ENCODE results near the gene THRSP. TPM values are rescaled to one million over a fixed set of nuclear protein-coding genes. Genes with fewer than 3 reads are reported as not detected.

THRSP gene
- total RNA-seq, 1 experiment from 2014 or later, result not detected

DNA sequence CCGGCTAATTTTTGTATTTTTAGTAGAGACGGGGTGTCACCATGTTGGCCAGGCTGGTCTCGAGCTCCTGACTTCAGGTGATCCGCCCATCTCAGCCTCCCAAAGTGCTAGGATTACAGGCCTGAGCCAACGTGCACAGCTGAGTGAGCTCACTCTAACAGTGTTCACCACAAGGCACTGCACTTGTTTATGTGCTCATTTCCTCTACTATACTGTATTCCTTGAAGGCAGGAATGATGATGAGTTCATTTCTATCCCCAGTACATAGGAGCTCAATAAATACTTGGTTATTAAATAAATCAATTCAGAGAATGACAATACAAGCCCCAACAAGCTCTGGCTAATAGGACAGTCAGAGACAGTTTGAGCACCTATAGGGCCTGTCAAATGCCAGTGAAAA lies 46.7 kb downstream of the THRSP start:
- no peak overlapping the region for H4K5ac ChIP-seq (ENCODE audit: insufficient read length, low read depth, low read length)
- H3K9ac ChIP-seq (ENCODE audit: extremely low read depth, insufficient read length, low read length), result no peak overlapping the region
- H2AFZ ChIP-seq (ENCODE audit: low read length), result no peak overlapping the region
- H3T11ph ChIP-seq (ENCODE audit: low read length), result no peak overlapping the region
- no peak overlapping the region for H2BK15ac ChIP-seq (ENCODE audit: low read depth, low read length)
- H2BK20ac ChIP-seq (ENCODE audit: low read depth, low read length, poor library complexity, severe bottlenecking), result no peak overlapping the region
- Mint-ChIP-seq H3K27me3 (ENCODE audit: low read depth) (no peaks in the 10 kb centered on the region), H3K4me1 (no peaks in the 10 kb centered on the region), H3K4me3 (no peak overlapping the region), H3K27ac (no peak overlapping the region), H3K9me3 (no peaks in the 10 kb centered on the region), H3K36me3 (ENCODE audit: insufficient read depth in 1 of 3, low read depth in 3 of 3) (peaks cover 12 to 60% (median 45%) of the 10 kb centered on the region in 3 experiments; a peak in 5 of 7 replicates)
- H3K79me1 ChIP-seq (ENCODE audit: insufficient read depth, low read depth, low read length, poor library complexity, severe bottlenecking), result no peaks in the 10 kb centered on the region
- H2BK12ac ChIP-seq (ENCODE audit: insufficient read length, low read depth, low read length), result no peak overlapping the region
- H3K9me3 ChIP-seq (ENCODE audit: control insufficient read depth, low read depth, low read length), result no peaks in the 10 kb centered on the region
- H3K4ac ChIP-seq (ENCODE audit: low read depth, low read length), result no peak overlapping the region
- H3K4me1 ChIP-seq (ENCODE audit: insufficient read depth, low read length), result no peaks in the 10 kb centered on the region
- no peak overlapping the region for H2AK5ac ChIP-seq (ENCODE audit: insufficient read length, low read length)
- no peaks in the 10 kb centered on the region for H3K27me3 ChIP-seq (ENCODE audit: insufficient read depth, low read length)
- no peak overlapping the region for H3K56ac ChIP-seq (ENCODE audit: insufficient read length, low read depth, low read length)
- H2BK5ac ChIP-seq (ENCODE audit: insufficient read length, low read length), result no peak overlapping the region
- H4K20me1 ChIP-seq (ENCODE audit: control insufficient read depth, insufficient read depth, insufficient read length), result no peaks in the 10 kb centered on the region
- no peak overlapping the region for H3K18ac ChIP-seq (ENCODE audit: insufficient read length, low read depth, low read length)
- WGBS (ENCODE audit: extremely low coverage, insufficient read length, low lambda C conversion rate), result no CpG with 5 or more reads among the region's 5 CpGs
- no peaks in the 10 kb centered on the region for H3K79me2 ChIP-seq (ENCODE audit: insufficient read depth, low read length)
- no peak overlapping the region for H3K14ac ChIP-seq (ENCODE audit: insufficient read depth, low read length)
- no peak overlapping the region for H4K8ac ChIP-seq (replicated peaks; ENCODE audit: insufficient read length, low read depth, low read length)
- no peaks in the 10 kb centered on the region for H3K23me2 ChIP-seq (ENCODE audit: insufficient read length, low read depth, low read length, poor library complexity, severe bottlenecking)
- TF ChIP-seq, protein P1, sequence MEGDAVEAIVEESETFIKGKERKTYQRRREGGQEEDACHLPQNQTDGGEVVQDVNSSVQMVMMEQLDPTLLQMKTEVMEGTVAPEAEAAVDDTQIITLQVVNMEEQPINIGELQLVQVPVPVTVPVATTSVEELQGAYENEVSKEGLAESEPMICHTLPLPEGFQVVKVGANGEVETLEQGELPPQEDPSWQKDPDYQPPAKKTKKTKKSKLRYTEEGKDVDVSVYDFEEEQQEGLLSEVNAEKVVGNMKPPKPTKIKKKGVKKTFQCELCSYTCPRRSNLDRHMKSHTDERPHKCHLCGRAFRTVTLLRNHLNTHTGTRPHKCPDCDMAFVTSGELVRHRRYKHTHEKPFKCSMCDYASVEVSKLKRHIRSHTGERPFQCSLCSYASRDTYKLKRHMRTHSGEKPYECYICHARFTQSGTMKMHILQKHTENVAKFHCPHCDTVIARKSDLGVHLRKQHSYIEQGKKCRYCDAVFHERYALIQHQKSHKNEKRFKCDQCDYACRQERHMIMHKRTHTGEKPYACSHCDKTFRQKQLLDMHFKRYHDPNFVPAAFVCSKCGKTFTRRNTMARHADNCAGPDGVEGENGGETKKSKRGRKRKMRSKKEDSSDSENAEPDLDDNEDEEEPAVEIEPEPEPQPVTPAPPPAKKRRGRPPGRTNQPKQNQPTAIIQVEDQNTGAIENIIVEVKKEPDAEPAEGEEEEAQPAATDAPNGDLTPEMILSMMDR (conservative IDR thresholded peaks at IDR 0.05), result no peak
- no peak overlapping the region for H3K4me2 ChIP-seq (ENCODE audit: insufficient read depth, insufficient read length, low read length)
- DNase-seq, result no peak
- H3K27ac ChIP-seq (ENCODE audit: insufficient read length, low read depth, low read length), result no peak overlapping the region
- no peak overlapping the region for H4K91ac ChIP-seq (ENCODE audit: insufficient read length, low read depth, low read length)
- no peak overlapping the region for H2BK120ac ChIP-seq (ENCODE audit: low read depth, low read length, poor library complexity, severe bottlenecking)
- no peak overlapping the region for H3K23ac ChIP-seq (ENCODE audit: insufficient read length, low read depth, low read length)

All from H9 (cell line).